Mesenchymal stem cell (in vitro differentiated cells and primary cell): ENCODE measurements around the gene ABTB2.

Experiments used
- DNase-seq: peaks from one replicate; pipeline ENCODE4 v3.0.0-alpha.2; 2013
- H2AFZ ChIP-seq: one replicate; pipeline ENCODE4 v1.6.1; 2013; ENCODE audit warnings: low read depth, mild to moderate bottlenecking, control low read depth, inconsistent platforms, low read length, moderate library complexity
- H2AK5ac ChIP-seq: 2 replicates; pipeline ENCODE4 v1.6.1; 2013; ENCODE audit warnings: low read length, moderate library complexity, mild to moderate bottlenecking, inconsistent platforms; ENCODE audit not compliant: severe bottlenecking
- H2BK120ac ChIP-seq: one replicate; pipeline ENCODE4 v1.6.1; 2013; ENCODE audit warnings: low read depth, mild to moderate bottlenecking, inconsistent platforms, low read length, moderate library complexity
- H2BK12ac ChIP-seq, 2 experiments: one replicate each; pipeline ENCODE4 v1.6.1; 2013; ENCODE audit warnings: inconsistent platforms in 2 of 2, low read length in 2 of 2, mild to moderate bottlenecking in 2 of 2, moderate library complexity in 2 of 2, control low read depth in 1 of 2
- H2BK15ac ChIP-seq: one replicate; pipeline ENCODE4 v1.6.1; 2013; ENCODE audit warnings: mild to moderate bottlenecking, low read depth, inconsistent platforms; ENCODE audit not compliant: poor library complexity, severe bottlenecking
- H2BK5ac ChIP-seq: 2 replicates; pipeline ENCODE4 v1.6.1; 2013; ENCODE audit warnings: low read depth, mild to moderate bottlenecking, low read length, control low read depth, inconsistent platforms; ENCODE audit not compliant: poor library complexity, severe bottlenecking
- H3K14ac ChIP-seq, 2 experiments: one replicate each; pipeline ENCODE4 v1.6.1; 2013; ENCODE audit warnings: inconsistent platforms in 2 of 2, low read length in 2 of 2, control low read depth in 1 of 2, mild to moderate bottlenecking in 1 of 2, moderate library complexity in 1 of 2
- H3K18ac ChIP-seq, 2 experiments: one replicate each; pipeline ENCODE4 v1.6.1; 2013; ENCODE audit warnings: inconsistent platforms in 2 of 2, low read length in 2 of 2, control low read depth in 1 of 2, low read depth in 1 of 2, mild to moderate bottlenecking in 1 of 2
- H3K23ac ChIP-seq, 2 experiments: one replicate each; pipeline ENCODE4 v1.6.1; 2013; ENCODE audit warnings: inconsistent platforms in 2 of 2, low read length in 2 of 2, mild to moderate bottlenecking in 2 of 2, moderate library complexity in 2 of 2, control low read depth in 1 of 2
- H3K27ac ChIP-seq: 2 replicates; pipeline ENCODE4 v1.5.1; 2013; ENCODE audit warnings: mild to moderate bottlenecking, moderate library complexity, low read length, control low read depth, inconsistent platforms; ENCODE audit not compliant: poor library complexity, severe bottlenecking
- H3K27me3 ChIP-seq, 2 experiments: 2 replicates each; pipeline versions ENCODE4 v1.6.1 to v1.7.0; 2013; ENCODE audit warnings: low read length in 2 of 2, mild to moderate bottlenecking in 2 of 2, moderate library complexity in 2 of 2, control low read depth in 1 of 2, inconsistent platforms in 1 of 2; ENCODE audit not compliant: control insufficient read depth in 1 of 2, insufficient read depth in 1 of 2
- H3K36me3 ChIP-seq, 2 experiments: 2 replicates each; pipeline versions ENCODE4 v1.6.1 to v1.7.0; 2013; ENCODE audit warnings: low read length in 2 of 2, control low read depth in 1 of 2, inconsistent platforms in 1 of 2, low read depth in 1 of 2, mild to moderate bottlenecking in 1 of 2; ENCODE audit not compliant: insufficient read depth in 2 of 2, control insufficient read depth in 1 of 2
- H3K4ac ChIP-seq, 2 experiments: one replicate each; pipeline ENCODE4 v1.6.1; 2013; ENCODE audit warnings: inconsistent platforms in 2 of 2, low read length in 2 of 2, mild to moderate bottlenecking in 2 of 2, moderate library complexity in 2 of 2, control low read depth in 1 of 2, low read depth in 1 of 2
- H3K4me1 ChIP-seq: 2 replicates; pipeline ENCODE4 v1.6.1; 2013; ENCODE audit warnings: low read depth, low read length, control low read depth; ENCODE audit not compliant: control insufficient read depth, insufficient read depth
- H3K4me2 ChIP-seq: 2 replicates; pipeline ENCODE4 v1.6.1; 2013; ENCODE audit warnings: low read length, mild to moderate bottlenecking, inconsistent platforms; ENCODE audit not compliant: poor library complexity, severe bottlenecking
- H3K4me3 ChIP-seq, 2 experiments: 2 replicates each; pipeline versions ENCODE4 v1.5.1 to v1.7.0; 2013; ENCODE audit warnings: low read length in 2 of 2, mild to moderate bottlenecking in 2 of 2, control low read depth in 1 of 2, low read depth in 1 of 2; ENCODE audit not compliant: insufficient read depth in 1 of 2
- H3K79me1 ChIP-seq: replicated peaks from 2 replicates; pipeline ENCODE4 v1.6.1; 2013; ENCODE audit warnings: mild to moderate bottlenecking, control low read depth, low read length, inconsistent platforms; ENCODE audit not compliant: poor library complexity, severe bottlenecking
- H3K9ac ChIP-seq: 2 replicates; pipeline ENCODE4 v1.7.0; 2013; ENCODE audit warnings: mild to moderate bottlenecking, low read length, moderate library complexity
- H3K9me3 ChIP-seq: 2 replicates; pipeline ENCODE4 v1.7.0; 2013; ENCODE audit warnings: mild to moderate bottlenecking, low read length; ENCODE audit not compliant: control insufficient read depth
- H4K8ac ChIP-seq: one replicate; pipeline ENCODE4 v1.6.1; 2013; ENCODE audit warnings: inconsistent platforms, mild to moderate bottlenecking, low read length, moderate library complexity
- H4K91ac ChIP-seq: one replicate; pipeline ENCODE4 v1.6.1; 2013; ENCODE audit warnings: mild to moderate bottlenecking, low read length, inconsistent platforms
- WGBS: methylation state at CpG from one replicate; pipeline ENCODE4 v1.1.7; 2013; ENCODE audit warnings: mixed read lengths; 5-methylcytosine and 5-hydroxymethylcytosine counted together

Gene ABTB2

GRCh38 chr11:34216706-34217105 lies 141.1 kb downstream of the ABTB2 start:
- Histone ChIP-seq H2AK5ac (no peak overlapping the region), H4K8ac (no peak overlapping the region), H3K14ac (no peak overlapping the region), H2BK5ac (no peak overlapping the region), H3K79me1 (peaks cover 22% of the 10 kb centered on the region), H3K4me1 (peaks cover 6% of the 10 kb centered on the region), H4K91ac (no peak overlapping the region), H3K9me3 (no peaks in the 10 kb centered on the region), H3K27me3 (no peaks in the 10 kb centered on the region), H3K27ac (no peak overlapping the region), H3K9ac (no peak overlapping the region), H3K18ac (no peak overlapping the region), H3K4me3 (no peak overlapping the region), H3K36me3 (no peaks in the 10 kb centered on the region), H3K23ac (no peak overlapping the region), H2BK15ac (no peak overlapping the region), H2BK120ac (no peak overlapping the region), H3K4me2 (no peak overlapping the region), H2BK12ac (no peak overlapping the region), H2AFZ (no peak overlapping the region), H3K4ac (no peak overlapping the region)
- 75% methylated on average over 4 of the region's 6 CpGs for WGBS
- no peak for DNase-seq

- H3K36me3 ChIP-seq, result no peaks in the 10 kb centered on the region
- no peak overlapping the region for H3K14ac ChIP-seq
- H3K27ac ChIP-seq, result no peak overlapping the region
- no peak overlapping the region for H3K4me2 ChIP-seq
- H2AFZ ChIP-seq, result no peak overlapping the region
- no peaks in the 10 kb centered on the region for H3K27me3 ChIP-seq
- no peak overlapping the region for H3K9ac ChIP-seq
- WGBS, result no CpG with 5 or more reads among the region's 1 CpG
- no peak overlapping the region for H3K23ac ChIP-seq
- no peak overlapping the region for H3K4me3 ChIP-seq
- H2BK5ac ChIP-seq, result no peak overlapping the region
- H2BK12ac ChIP-seq, result no peak overlapping the region
- DNase-seq, result no peak
- H2BK15ac ChIP-seq, result no peak overlapping the region
- peaks cover 22% of the 10 kb centered on the region for H3K79me1 ChIP-seq
- no peak overlapping the region for H3K18ac ChIP-seq
- H3K9me3 ChIP-seq, result no peaks in the 10 kb centered on the region
- H2AK5ac ChIP-seq, result no peak overlapping the region
- H2BK120ac ChIP-seq, result no peak overlapping the region
- no peak overlapping the region for H4K8ac ChIP-seq
- H3K4me1 ChIP-seq, result peaks cover 6% of the 10 kb centered on the region
- no peak overlapping the region for H4K91ac ChIP-seq
- no peak overlapping the region for H3K4ac ChIP-seq
Measured at GRCh38 chr11:34215806-34216453, 141.9 kb downstream of the ABTB2 start.

DNA sequence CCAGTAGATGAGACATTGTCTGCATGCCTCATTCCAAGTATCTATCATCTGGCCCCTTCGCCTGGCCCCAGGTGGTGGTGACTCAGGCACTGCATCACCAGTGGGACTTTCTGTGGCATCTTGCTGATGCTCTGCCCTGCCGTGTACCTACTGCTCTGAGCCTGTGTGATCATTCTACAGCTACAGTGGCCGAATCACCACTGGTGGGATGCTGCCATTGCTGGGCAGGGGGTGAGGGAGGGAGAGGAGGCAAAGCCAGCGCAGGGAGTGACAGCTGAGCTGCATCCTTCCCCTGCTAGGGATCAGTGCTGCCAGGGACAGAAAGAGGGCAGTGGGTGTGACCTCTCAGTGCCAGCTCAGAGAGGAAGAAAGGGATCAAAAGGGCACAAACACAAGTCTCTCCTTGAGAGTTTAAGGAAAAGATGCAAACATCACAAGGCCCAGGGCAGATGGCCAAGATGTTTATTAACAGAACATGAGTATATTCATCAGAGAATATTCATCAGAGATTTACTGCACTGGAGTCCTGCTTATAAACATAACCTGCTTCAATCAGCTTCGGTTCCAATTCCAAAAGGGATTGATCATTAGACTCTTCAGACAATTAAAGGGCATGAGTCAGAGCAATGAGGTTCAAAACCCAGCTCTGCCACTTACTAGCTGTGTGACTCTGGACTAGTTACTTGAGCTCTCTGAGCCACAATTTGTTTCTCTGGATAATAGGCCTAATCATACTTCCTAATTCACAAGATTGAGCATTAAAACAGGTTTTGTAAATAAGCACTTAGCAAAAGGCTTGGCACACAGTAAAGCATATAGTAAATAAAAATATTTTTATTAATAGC lies 142.6 kb downstream of the ABTB2 start:
- Histone ChIP-seq H2AFZ (no peak overlapping the region), H3K4ac (no peak overlapping the region), H3K9me3 (no peaks in the 10 kb centered on the region), H3K9ac (peak overlapping the region; percentile 27), H3K14ac (no peak overlapping the region), H2BK15ac (no peak overlapping the region), H4K91ac (no peak overlapping the region), H3K27ac (peak overlapping the region; percentile 15), H4K8ac (no peak overlapping the region), H3K36me3 (no peaks in the 10 kb centered on the region), H3K23ac (no peak overlapping the region), H3K79me1 (peaks cover 21% of the 10 kb centered on the region), H3K18ac (no peak overlapping the region), H2BK12ac (no peak overlapping the region), H2BK5ac (no peak overlapping the region), H3K4me1 (peaks cover 6% of the 10 kb centered on the region), H2AK5ac (no peak overlapping the region), H3K4me3 (no peak overlapping the region), H2BK120ac (no peak overlapping the region), H3K27me3 (no peaks in the 10 kb centered on the region), H3K4me2 (no peak overlapping the region)
- peak; percentile 32 for DNase-seq
- WGBS, result 44% methylated on average over 5 of the region's 5 CpGs

DNA sequence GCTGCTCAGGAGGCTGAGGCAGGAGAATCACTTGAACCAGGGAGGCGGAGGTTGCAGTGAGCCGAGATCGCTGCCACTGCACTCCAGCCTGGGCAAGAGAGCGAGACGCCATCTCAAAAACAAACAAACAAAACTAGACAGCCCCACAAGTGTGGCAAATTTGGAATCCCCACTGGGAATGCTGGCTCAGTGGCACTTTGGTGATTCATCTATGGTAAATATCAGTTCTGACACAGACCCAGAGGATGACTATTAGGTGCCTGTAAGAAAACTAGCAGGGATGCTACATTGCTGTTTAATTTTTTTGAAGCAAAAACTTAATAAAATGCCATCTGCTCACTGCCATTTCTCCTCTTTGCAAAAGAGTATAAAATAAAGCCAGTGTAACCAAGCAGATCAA lies 144.4 kb downstream of the ABTB2 start:
- H2BK120ac ChIP-seq, result no peak overlapping the region
- H3K79me1 ChIP-seq, result peaks cover 25% of the 10 kb centered on the region
- H3K36me3 ChIP-seq, result no peaks in the 10 kb centered on the region
- H3K9me3 ChIP-seq, result no peaks in the 10 kb centered on the region
- H3K4me1 ChIP-seq, result peaks cover 10% of the 10 kb centered on the region
- no peak overlapping the region for H4K8ac ChIP-seq
- no peak overlapping the region for H3K4me3 ChIP-seq
- H3K4ac ChIP-seq, result no peak overlapping the region
- no peaks in the 10 kb centered on the region for H3K27me3 ChIP-seq
- DNase-seq, result peak; percentile 29
- no peak overlapping the region for H4K91ac ChIP-seq
- no peak overlapping the region for H2AK5ac ChIP-seq
- H3K27ac ChIP-seq, result no peak overlapping the region
- H3K23ac ChIP-seq, result no peak overlapping the region
- no peak overlapping the region for H2BK5ac ChIP-seq
- WGBS, result 40% methylated on average over 2 of the region's 5 CpGs
- no peak overlapping the region for H2BK15ac ChIP-seq
- H2AFZ ChIP-seq, result no peak overlapping the region
- H3K14ac ChIP-seq, result no peak overlapping the region
- no peak overlapping the region for H3K4me2 ChIP-seq
- H2BK12ac ChIP-seq, result no peak overlapping the region
- H3K9ac ChIP-seq, result no peak overlapping the region
- H3K18ac ChIP-seq, result no peak overlapping the region
